K562 (cell line): ENCODE data around the gene RBM4B. TPM values are rescaled to one million over a fixed set of nuclear protein-coding genes. Genes with fewer than 3 reads are reported as not detected.
A peak's percentile ranks its signal among the peaks of the same experiment; 100 is the strongest.

Source experiments
- CAMTA2 ChIP-seq: fragments of 250-450 bp; sonication (Bioruptor Pico); conservative IDR thresholded peaks from 2 replicates; pipeline ENCODE4 v1.5.1; 2022
- CSDE1 ChIP-seq, 2 experiments: fragments of 450-650 bp; IDR thresholded peaks; 2 replicates each; pipeline ENCODE4 v1.6.1; 2016; ENCODE audit warnings: mild to moderate bottlenecking in 1 of 2
- GABPA ChIP-seq: fragments of 200-800 bp; sonication (Bioruptor generic); conservative IDR thresholded peaks from 2 replicates; pipeline ENCODE4 v1.6.1; 2016; ENCODE audit warnings: low read depth, missing genetic modification characterization, missing compliant biosample characterization
- HDAC1 ChIP-seq, 2 experiments: fragments of 450-650 bp; IDR thresholded peaks; 2 replicates each; pipeline ENCODE4 v1.6.1; 2016 to 2017; ENCODE audit warnings: inconsistent platforms in 1 of 2, mild to moderate bottlenecking in 1 of 2, moderate library complexity in 1 of 2
- ILF3 ChIP-seq: fragments of 450-650 bp; IDR thresholded peaks from 2 replicates; pipeline ENCODE4 v1.6.1; 2018; ENCODE audit warnings: antibody characterized with exemption, mild to moderate bottlenecking, moderate library complexity, borderline replicate concordance
- KLF6 ChIP-seq: fragments of 250-450 bp; sonication (Bioruptor Pico); IDR thresholded peaks from 2 replicates; pipeline ENCODE4 v1.4.0; 2020; ENCODE audit warnings: mild to moderate bottlenecking, moderate library complexity, borderline replicate concordance
- LARP7 ChIP-seq: fragments of 450-650 bp; IDR thresholded peaks from 2 replicates; pipeline ENCODE4 v1.6.1; 2016
- MCM3 ChIP-seq: fragments of 450-650 bp; IDR thresholded peaks from 2 replicates; pipeline ENCODE4 v1.6.1; 2016
- MTA3 ChIP-seq: fragments of 450-650 bp; formaldehyde crosslinking; IDR thresholded peaks from 2 replicates; pipeline ENCODE4 v1.6.1; 2017; ENCODE audit warnings: mild to moderate bottlenecking, borderline replicate concordance
- MTF1 ChIP-seq: fragments of 250-450 bp; sonication (Bioruptor Pico); IDR thresholded peaks from 2 replicates; pipeline ENCODE4 v1.9.0; 2021; ENCODE audit warnings: moderate library complexity, mild to moderate bottlenecking, inconsistent platforms, borderline replicate concordance
- MYNN ChIP-seq, 2 experiments: sonication (generic); formaldehyde crosslinking in 1 of 2; IDR thresholded peaks; 2 replicates each; pipeline versions ENCODE4 v1.5.0 to v1.6.1; 2016 to 2020; ENCODE audit warnings: antibody characterized with exemption in 1 of 2, missing genetic modification reagents in 1 of 2
- NR3C1 ChIP-seq: sonication (generic); formaldehyde crosslinking; IDR thresholded peaks from 2 replicates; pipeline ENCODE4 v1.8.1; 2022; ENCODE audit warnings: missing genetic modification reagents
- RBM34 ChIP-seq: fragments of 200-400 bp; formaldehyde crosslinking; IDR thresholded peaks from 2 replicates; pipeline ENCODE4 v1.6.1; 2018; ENCODE audit warnings: low read length, borderline replicate concordance; ENCODE audit not compliant: insufficient read depth
- SIX5 ChIP-seq, 2 experiments: IDR thresholded peaks; 2 replicates each; pipeline ENCODE4 v1.6.1; 2011; ENCODE audit warnings: low read length in 2 of 2, borderline replicate concordance in 1 of 2, low read depth in 1 of 2, mild to moderate bottlenecking in 1 of 2, moderate library complexity in 1 of 2; ENCODE audit not compliant: insufficient read depth in 1 of 2
- STAT5A ChIP-seq: IDR thresholded peaks from 2 replicates; pipeline ENCODE4 v1.6.1; 2012; ENCODE audit warnings: low read length, inconsistent platforms, borderline replicate concordance
- TAL1 ChIP-seq: fragments of 450-650 bp; IDR thresholded peaks from 2 replicates; pipeline ENCODE4 v1.6.1; 2016; ENCODE audit warnings: mild to moderate bottlenecking
- ZBTB2 ChIP-seq: fragments of 450-650 bp; IDR thresholded peaks from 2 replicates; pipeline ENCODE4 v1.6.1; 2016; ENCODE audit warnings: antibody characterized with exemption
- ZNF121 ChIP-seq: sonication (generic); formaldehyde crosslinking; conservative IDR thresholded peaks from 2 replicates; pipeline ENCODE4 v1.8.0; 2022; ENCODE audit warnings: missing genetic modification reagents
- polyA plus RNA-seq, 8 experiments: library from polyadenylated mRNA; depleted of rRNA in 4 of 8; stranded (reverse) in 5 of 8; unstranded in 3 of 8; fragments of >200 nt; fragmentation: Nextera tagmentation in 2 of 8; fragmentation: Illumina TruSeq in 1 of 8; extraction: Ambion mirVana in 2 of 8; extraction: Trizol in 1 of 8; gene quantifications; 2 replicates each; pipeline versions ENCODE4 v1.2.1 to v1.2.3, GENCODE V29; 2011 to 2014; ENCODE audit warnings: inconsistent platforms in 1 of 8, missing spikeins in 1 of 8
- total RNA-seq, 7 experiments: library from RNA; depleted of rRNA in 6 of 7; stranded (reverse); fragments of >200 nt in 6 of 7; fragmentation: Illumina TruSeq in 2 of 7; extraction: Trizol in 2 of 7; gene quantifications; 2 replicates each; pipeline versions ENCODE4 v1.2.1 to v1.2.3, GENCODE V29; 2011 to 2021; ENCODE audit warnings: low replicate concordance in 1 of 7
- TF ChIP-seq, protein P1 (sequence below): sonication (generic); formaldehyde crosslinking; IDR thresholded peaks from 2 replicates; pipeline ENCODE4 v1.8.1; 2023; ENCODE audit warnings: missing genetic modification reagents, mild to moderate bottlenecking, borderline replicate concordance
- TF ChIP-seq, protein P2 (sequence below): fragments of 450-650 bp; formaldehyde crosslinking; IDR thresholded peaks from 2 replicates; pipeline ENCODE4 v1.4.0; 2020; ENCODE audit warnings: mild to moderate bottlenecking

Gene RBM4B
- total and polyA plus RNA-seq, 9 of the 15 experiments (the other 6 are each of a cell fraction or from before 2014, with no cell fraction given) = 14.6 to 39.9 (median 23.3) TPM

DNA sequence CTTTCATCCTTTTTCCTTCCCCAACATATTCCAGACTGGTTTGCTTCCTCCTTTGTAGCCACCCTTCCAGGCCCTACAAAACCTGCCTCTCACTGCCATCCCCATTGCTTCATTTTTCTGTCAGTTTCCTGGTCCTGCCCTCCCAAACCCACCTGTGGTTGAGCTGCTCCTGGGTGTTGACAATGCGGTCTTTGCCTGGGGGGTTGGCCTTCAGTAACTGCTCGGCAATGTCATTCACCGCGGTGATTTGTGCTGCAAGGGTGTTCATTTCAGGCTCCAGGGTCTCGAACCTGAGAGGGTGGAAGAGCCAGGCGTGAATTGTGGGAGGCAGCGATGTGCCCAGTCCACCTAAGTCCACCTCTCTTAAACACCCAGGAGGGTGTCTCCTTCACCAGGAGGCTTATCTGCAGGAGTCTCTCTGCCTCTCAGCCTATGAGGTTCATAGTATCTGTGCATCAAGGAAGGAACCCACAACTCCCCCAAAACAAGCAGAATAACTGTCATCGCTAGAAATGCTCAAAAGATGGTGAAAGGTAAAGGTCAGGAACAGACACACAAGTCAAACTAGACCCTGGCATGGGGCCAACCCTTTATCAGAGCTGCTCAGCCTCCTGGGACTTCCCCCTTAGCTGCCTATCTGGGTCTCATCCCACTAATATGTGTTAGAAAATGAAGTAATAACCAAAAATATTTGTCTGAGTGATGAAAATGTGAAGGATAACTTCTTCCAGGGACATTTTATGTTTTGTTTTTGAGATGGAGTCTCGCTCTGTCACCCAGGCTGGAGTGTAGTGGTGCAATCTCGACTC is 23.9 kb upstream of the RBM4B start (continued):
- TF ChIP-seq, protein P1, sequence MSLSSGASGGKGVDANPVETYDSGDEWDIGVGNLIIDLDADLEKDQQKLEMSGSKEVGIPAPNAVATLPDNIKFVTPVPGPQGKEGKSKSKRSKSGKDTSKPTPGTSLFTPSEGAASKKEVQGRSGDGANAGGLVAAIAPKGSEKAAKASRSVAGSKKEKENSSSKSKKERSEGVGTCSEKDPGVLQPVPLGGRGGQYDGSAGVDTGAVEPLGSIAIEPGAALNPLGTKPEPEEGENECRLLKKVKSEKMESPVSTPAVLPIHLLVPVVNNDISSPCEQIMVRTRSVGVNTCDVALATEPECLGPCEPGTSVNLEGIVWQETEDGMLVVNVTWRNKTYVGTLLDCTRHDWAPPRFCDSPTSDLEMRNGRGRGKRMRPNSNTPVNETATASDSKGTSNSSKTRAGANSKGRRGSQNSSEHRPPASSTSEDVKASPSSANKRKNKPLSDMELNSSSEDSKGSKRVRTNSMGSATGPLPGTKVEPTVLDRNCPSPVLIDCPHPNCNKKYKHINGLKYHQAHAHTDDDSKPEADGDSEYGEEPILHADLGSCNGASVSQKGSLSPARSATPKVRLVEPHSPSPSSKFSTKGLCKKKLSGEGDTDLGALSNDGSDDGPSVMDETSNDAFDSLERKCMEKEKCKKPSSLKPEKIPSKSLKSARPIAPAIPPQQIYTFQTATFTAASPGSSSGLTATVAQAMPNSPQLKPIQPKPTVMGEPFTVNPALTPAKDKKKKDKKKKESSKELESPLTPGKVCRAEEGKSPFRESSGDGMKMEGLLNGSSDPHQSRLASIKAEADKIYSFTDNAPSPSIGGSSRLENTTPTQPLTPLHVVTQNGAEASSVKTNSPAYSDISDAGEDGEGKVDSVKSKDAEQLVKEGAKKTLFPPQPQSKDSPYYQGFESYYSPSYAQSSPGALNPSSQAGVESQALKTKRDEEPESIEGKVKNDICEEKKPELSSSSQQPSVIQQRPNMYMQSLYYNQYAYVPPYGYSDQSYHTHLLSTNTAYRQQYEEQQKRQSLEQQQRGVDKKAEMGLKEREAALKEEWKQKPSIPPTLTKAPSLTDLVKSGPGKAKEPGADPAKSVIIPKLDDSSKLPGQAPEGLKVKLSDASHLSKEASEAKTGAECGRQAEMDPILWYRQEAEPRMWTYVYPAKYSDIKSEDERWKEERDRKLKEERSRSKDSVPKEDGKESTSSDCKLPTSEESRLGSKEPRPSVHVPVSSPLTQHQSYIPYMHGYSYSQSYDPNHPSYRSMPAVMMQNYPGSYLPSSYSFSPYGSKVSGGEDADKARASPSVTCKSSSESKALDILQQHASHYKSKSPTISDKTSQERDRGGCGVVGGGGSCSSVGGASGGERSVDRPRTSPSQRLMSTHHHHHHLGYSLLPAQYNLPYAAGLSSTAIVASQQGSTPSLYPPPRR (CRISPR knock-in tag) = no peak
- TF ChIP-seq NR3C1 (CRISPR knock-in tag) (no peak), MTF1 (CRISPR knock-in tag) (no peak), CAMTA2 (CRISPR knock-in tag) (no peak), ZBTB2 (peak; percentile 31; the same call in 1 of the 2 replicates), TAL1 (peak; percentile 88), SIX5 (IDR thresholded peaks at IDR 0.05; ENCODE audit: borderline replicate concordance in 1 of 2, insufficient read depth in 1 of 2, low read depth in 1 of 2, low read length in 2 of 2) (no peak), MTA3 (no peak; the same call in 1 of the 2 replicates), STAT5A (peak; percentile 66; the same call in 1 of the 2 replicates), MYNN (IDR thresholded peaks at IDR 0.05) (peak; percentile 64), MYNN (CRISPR knock-in tag; IDR thresholded peaks at IDR 0.05) (no peak), GABPA (tag) (no peak), RBM34 (no peak), CSDE1 (IDR thresholded peaks at IDR 0.05) (no peak), KLF6 (CRISPR knock-in tag) (no peak), LARP7 (no peak), ILF3 (no peak), ZNF121 (CRISPR knock-in tag) (no peak), HDAC1 (IDR thresholded peaks at IDR 0.05) (peak in 1 of 2 experiments; percentile 92; a peak in 2 of 4 replicates), MCM3 (no peak)
- TF ChIP-seq, protein P2, sequence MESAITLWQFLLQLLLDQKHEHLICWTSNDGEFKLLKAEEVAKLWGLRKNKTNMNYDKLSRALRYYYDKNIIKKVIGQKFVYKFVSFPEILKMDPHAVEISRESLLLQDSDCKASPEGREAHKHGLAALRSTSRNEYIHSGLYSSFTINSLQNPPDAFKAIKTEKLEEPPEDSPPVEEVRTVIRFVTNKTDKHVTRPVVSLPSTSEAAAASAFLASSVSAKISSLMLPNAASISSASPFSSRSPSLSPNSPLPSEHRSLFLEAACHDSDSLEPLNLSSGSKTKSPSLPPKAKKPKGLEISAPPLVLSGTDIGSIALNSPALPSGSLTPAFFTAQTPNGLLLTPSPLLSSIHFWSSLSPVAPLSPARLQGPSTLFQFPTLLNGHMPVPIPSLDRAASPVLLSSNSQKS (CRISPR knock-in tag) = no peak
